CD4-positive, alpha-beta T cell treated with Interleukin-4 for 1 hour (primary cell): ENCODE results near the gene TAF1C.
A peak's percentile ranks its signal among the peaks of the same experiment; 100 is the strongest.
"Not testable (repeated sequence)": the region's sequence is repeated elsewhere in the genome, so short reads cannot be mapped to it uniquely, and the experiment has no call there.

Experiments
- DNase-seq, 2 donors: peaks; one replicate each; pipeline ENCODE4 v3.0.0-alpha.2; 2020 to 2022

Gene TAF1C

GRCh38 chr16:84186685-84187437 lies at the start of gene TAF1C:
Gene TAF1C, minus strand, starts transcription at chr16:84187057. Its CDS starts 2,069 bp downstream, at chr16:84184988.
- peak; percentile 90 to 91 for DNase-seq

GRCh38 chr16:84234321-84235241 lies 47.7 kb upstream of the TAF1C start:
- DNase-seq, result no peak

- DNase-seq, result no peak
Observed at GRCh38 chr16:84233748-84234147, 46.9 kb upstream of the TAF1C start.

GRCh38 chr16:84232969-84233368 lies 46.1 kb upstream of the TAF1C start:
- DNase-seq, result no peak

GRCh38 chr16:84232060-84232459 lies 45.2 kb upstream of the TAF1C start:
- no peak for DNase-seq

GRCh38 chr16:84229471-84229870 lies 42.6 kb upstream of the TAF1C start:
- DNase-seq, result no peak

- DNase-seq, result no peak
Observed at GRCh38 chr16:84228256-84228838, 41.5 kb upstream of the TAF1C start.

GRCh38 chr16:84227548-84227947 lies 40.7 kb upstream of the TAF1C start:
- no peak for DNase-seq

GRCh38 chr16:84226026-84226425 lies 39.2 kb upstream of the TAF1C start:
- no peak for DNase-seq

- DNase-seq, result no peak
Observed at GRCh38 chr16:84225571-84225970, 38.7 kb upstream of the TAF1C start.

GRCh38 chr16:84225126-84225525 lies 38.3 kb upstream of the TAF1C start:
- no peak for DNase-seq

- no peak for DNase-seq
Observed at GRCh38 chr16:84224554-84224953, 37.7 kb upstream of the TAF1C start.

- DNase-seq, result no peak
Observed at GRCh38 chr16:84223456-84223855, 36.6 kb upstream of the TAF1C start.

- no peak for DNase-seq
Observed at GRCh38 chr16:84220851-84221250, 34.0 kb upstream of the TAF1C start.

- DNase-seq, result no peak
Observed at GRCh38 chr16:84218956-84219355, 32.1 kb upstream of the TAF1C start.

- DNase-seq, result no peak
Observed at GRCh38 chr16:84218176-84218823, 31.4 kb upstream of the TAF1C start.

- DNase-seq, result not testable (repeated sequence)
Observed at GRCh38 chr16:84216144-84216543, 29.3 kb upstream of the TAF1C start.

- DNase-seq, result no peak
Observed at GRCh38 chr16:84215531-84215930, 28.7 kb upstream of the TAF1C start.

GRCh38 chr16:84214451-84215066 lies 27.7 kb upstream of the TAF1C start:
- no peak for DNase-seq

GRCh38 chr16:84212631-84213030 lies 25.8 kb upstream of the TAF1C start:
- DNase-seq, result no peak

GRCh38 chr16:84212154-84212553 lies 25.3 kb upstream of the TAF1C start:
- DNase-seq, result no peak

GRCh38 chr16:84209989-84210388 lies 23.1 kb upstream of the TAF1C start:
- DNase-seq, result no peak

GRCh38 chr16:84207879-84208278 lies 21.0 kb upstream of the TAF1C start:
- DNase-seq, result no peak
